Transverse colon (tissue), 4 donors: Measurements from ENCODE around the gene F11R. TPM values are rescaled to one million over a fixed set of nuclear protein-coding genes. Genes with fewer than 3 reads are reported as not detected.

ENCODE experiments used
- small RNA-seq, 4 donors: library from RNA; depleted of rRNA; stranded (forward); fragments of <200 nt; gene quantifications; one replicate each; pipeline ENCODE3, GENCODE V24; 2016
- total RNA-seq, 4 donors: library from RNA; depleted of rRNA; stranded (reverse); fragments of >200 nt; gene quantifications; one replicate each; pipeline ENCODE4 v1.1.0, GENCODE V29; 2016

The F11R gene
- total RNA-seq, 4 donors from 2014 or later, result 91.7 to 126 (median 105) TPM

Small RNA genes within 50 kb of the gene (small RNA-seq; reads per million reads assigned to genes)
- 0 reads per million in 4 donors for gene AL591806.2

Other genes with a start within 250 kb of the F11R start
- 1 to 10 TPM in 3 of 4 donors, under 1 TPM in 1; 0.40 to 9.4 (median 1.8) TPM for gene LY9, start 225.0 kb downstream of the F11R start, total RNA-seq
- under 1 TPM in 2 of 4 donors, not detected in 2; 0.48 to 0.55 TPM for gene CD244, start 158.3 kb downstream of the F11R start, total RNA-seq
- gene ITLN1, start 136.0 kb downstream of the F11R start, total RNA-seq, result 100 to 1,000 TPM in 1 of 4 donors, 10 to 100 TPM in 1, 1 to 10 TPM in 1, not detected in 1; 9.5 to 256 (median 46.2) TPM
- gene ITLN2, start 66.3 kb downstream of the F11R start, total RNA-seq, result not detected
- 100 to 1,000 TPM; 104 to 224 (median 191) TPM for gene TSTD1, start 17.8 kb upstream of the F11R start, total RNA-seq
- 10 to 100 TPM; 34.4 to 78.2 (median 64.9) TPM for gene USF1, start 24.8 kb upstream of the F11R start, total RNA-seq
- 10 to 100 TPM in 1 of 4 donors, 1 to 10 TPM in 2, under 1 TPM in 1; 0.60 to 11.0 (median 4.4) TPM for gene ARHGAP30, start 48.7 kb upstream of the F11R start, total RNA-seq
- gene NECTIN4, start 68.4 kb upstream of the F11R start, total RNA-seq, result 1 to 10 TPM in 1 of 4 donors, under 1 TPM in 2, not detected in 1; 0.37 to 4.0 (median 0.82) TPM
- 10 to 100 TPM in 1 of 4 donors, 1 to 10 TPM in 1, under 1 TPM in 1, not detected in 1; 0.80 to 16.9 (median 8.7) TPM for gene KLHDC9, start 77.2 kb upstream of the F11R start, total RNA-seq
- 10 to 100 TPM; 28.9 to 70.5 (median 45.9) TPM for gene PFDN2, start 96.9 kb upstream of the F11R start, total RNA-seq
- gene NIT1, start 97.0 kb upstream of the F11R start, total RNA-seq, result 10 to 100 TPM; 45.6 to 83.0 (median 75.4) TPM
- 10 to 100 TPM; 30.3 to 73.7 (median 38.6) TPM for gene DEDD, start 111.5 kb upstream of the F11R start, total RNA-seq
- gene UFC1, start 132.8 kb upstream of the F11R start, total RNA-seq, result 10 to 100 TPM; 30.1 to 96.4 (median 51.5) TPM
- gene USP21, start 138.3 kb upstream of the F11R start, total RNA-seq, result 10 to 100 TPM; 19.5 to 75.9 (median 35.3) TPM
- gene PPOX, start 145.3 kb upstream of the F11R start, total RNA-seq, result 10 to 100 TPM in 2 of 4 donors, 1 to 10 TPM in 2; 2.8 to 19.2 (median 11.8) TPM
- 10 to 100 TPM in 3 of 4 donors, 1 to 10 TPM in 1; 3.0 to 71.4 (median 26.6) TPM for gene B4GALT3, start 156.4 kb upstream of the F11R start, total RNA-seq
- 10 to 100 TPM in 2 of 4 donors, 1 to 10 TPM in 2; 1.2 to 34.8 (median 7.2) TPM for gene ADAMTS4, start 177.9 kb upstream of the F11R start, total RNA-seq
- 100 to 1,000 TPM in 3 of 4 donors, 10 to 100 TPM in 1; 82.6 to 209 (median 144) TPM for gene NDUFS2, start 181.2 kb upstream of the F11R start, total RNA-seq
- 100 to 1,000 TPM in 1 of 4 donors, 10 to 100 TPM in 3; 20.9 to 194 (median 49.2) TPM for gene FCER1G, start 194.1 kb upstream of the F11R start, total RNA-seq
- not detected for gene APOA2, start 202.5 kb upstream of the F11R start, total RNA-seq
- gene TOMM40L, start 204.9 kb upstream of the F11R start, total RNA-seq, result 10 to 100 TPM in 2 of 4 donors, 1 to 10 TPM in 2; 5.8 to 21.4 (median 12.6) TPM
- not detected for gene NR1I3, start 217.1 kb upstream of the F11R start, total RNA-seq
- gene PCP4L1, start 237.6 kb upstream of the F11R start, total RNA-seq, result 1 to 10 TPM in 2 of 4 donors, not detected in 2; 1.8 to 2.1 TPM